KMS-11 (cell line): ENCODE measurements around the gene METAP1D.

Experiments
- H2AFZ ChIP-seq: fragments of 200-600 bp; sonication (generic); 2 replicates; pipeline ENCODE4 v1.6.1; 2016; ENCODE audit warnings: antibody characterized with exemption, mixed run types, low read depth
- H3K27ac ChIP-seq: fragments of 200-600 bp; sonication (generic); 2 replicates; pipeline ENCODE4 v1.6.1; 2016; ENCODE audit warnings: mild to moderate bottlenecking, mixed run types
- H3K27me3 ChIP-seq: fragments of 200-600 bp; sonication (generic); 2 replicates; pipeline ENCODE4 v1.6.1; 2017; ENCODE audit warnings: mild to moderate bottlenecking, low read depth, mixed run types, moderate library complexity; ENCODE audit not compliant: insufficient read depth
- H3K36me3 ChIP-seq: fragments of 200-600 bp; sonication (generic); 2 replicates; pipeline ENCODE4 v1.6.1; 2017; ENCODE audit warnings: mild to moderate bottlenecking, mixed run types; ENCODE audit not compliant: insufficient read depth
- H3K4me1 ChIP-seq: fragments of 200-600 bp; sonication (generic); 2 replicates; pipeline ENCODE4 v1.6.1; 2016; ENCODE audit warnings: mild to moderate bottlenecking, low read depth, mixed run types; ENCODE audit not compliant: poor library complexity, severe bottlenecking
- H3K4me2 ChIP-seq: fragments of 200-600 bp; sonication (generic); 2 replicates; pipeline ENCODE4 v1.7.0; 2016; ENCODE audit warnings: mild to moderate bottlenecking, mixed run types
- H3K4me3 ChIP-seq: fragments of 200-600 bp; sonication (generic); IDR thresholded peaks from 2 replicates; pipeline ENCODE4 v1.6.1; 2017; ENCODE audit warnings: low read depth, low read length, mixed read lengths; ENCODE audit not compliant: insufficient read depth
- H3K79me2 ChIP-seq: fragments of 200-600 bp; sonication (generic); 2 replicates; pipeline ENCODE4 v1.6.1; 2016; ENCODE audit warnings: low read depth, mixed run types; ENCODE audit not compliant: insufficient read depth
- H3K9ac ChIP-seq: fragments of 200-600 bp; sonication (generic); 2 replicates; pipeline ENCODE4 v1.6.1; 2016; ENCODE audit warnings: mild to moderate bottlenecking, mixed run types
- H4K20me1 ChIP-seq: fragments of 200-600 bp; sonication (generic); 2 replicates; pipeline ENCODE4 v1.6.1; 2016; ENCODE audit warnings: mild to moderate bottlenecking, mixed run types; ENCODE audit not compliant: insufficient read depth
- TF ChIP-seq, protein P1 (sequence below): fragments of 200-600 bp; sonication (generic); conservative IDR thresholded peaks from 2 replicates; pipeline ENCODE4 v1.6.1; 2017; ENCODE audit warnings: low read depth, mild to moderate bottlenecking, antibody characterized with exemption, low read length, moderate library complexity, mixed read lengths

METAP1D gene

DNA sequence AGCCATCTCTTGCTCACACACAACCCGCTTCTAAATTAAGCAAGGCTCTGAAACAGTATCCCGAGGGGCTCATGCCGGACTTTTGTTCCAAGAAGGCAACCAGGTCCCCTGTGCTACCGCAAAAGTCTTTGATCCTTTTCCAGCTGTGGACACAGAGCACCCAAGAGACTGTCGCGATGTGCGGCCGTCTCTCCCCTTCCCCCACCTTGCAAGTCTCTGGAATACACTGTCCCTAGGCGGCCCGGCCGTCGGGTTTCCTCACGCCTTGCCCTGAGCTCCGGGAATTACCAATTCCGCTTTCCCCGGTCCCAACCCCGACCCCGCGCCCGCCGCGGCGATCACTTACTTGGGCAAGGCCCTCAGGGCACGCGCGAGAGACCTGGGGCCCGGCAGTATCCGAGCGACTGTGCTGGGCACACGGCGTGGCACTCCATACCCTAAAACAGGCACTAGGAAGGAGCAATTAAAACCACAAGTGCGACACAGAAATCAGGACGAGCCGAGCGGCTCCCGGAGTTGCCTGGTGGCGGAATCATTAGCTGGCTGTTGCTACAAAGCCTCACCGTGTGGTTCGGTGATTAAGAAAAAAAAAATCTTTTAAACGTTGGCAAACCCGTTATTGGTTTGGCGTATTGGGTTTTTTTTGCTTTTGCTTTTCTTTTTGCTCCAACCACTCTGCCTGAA lies 83.3 kb downstream of the METAP1D start:
- Histone ChIP-seq H3K9ac (no peak overlapping the region), H3K4me2 (no peak overlapping the region), H3K36me3 (no peaks in the 10 kb centered on the region), H3K4me1 (peaks cover 4% of the 10 kb centered on the region), H3K27ac (no peak overlapping the region), H3K27me3 (peaks cover 32% of the 10 kb centered on the region), H4K20me1 (no peaks in the 10 kb centered on the region), H3K4me3 (no peak overlapping the region), H2AFZ (no peak overlapping the region), H3K79me2 (no peaks in the 10 kb centered on the region)
- TF ChIP-seq, protein P1, sequence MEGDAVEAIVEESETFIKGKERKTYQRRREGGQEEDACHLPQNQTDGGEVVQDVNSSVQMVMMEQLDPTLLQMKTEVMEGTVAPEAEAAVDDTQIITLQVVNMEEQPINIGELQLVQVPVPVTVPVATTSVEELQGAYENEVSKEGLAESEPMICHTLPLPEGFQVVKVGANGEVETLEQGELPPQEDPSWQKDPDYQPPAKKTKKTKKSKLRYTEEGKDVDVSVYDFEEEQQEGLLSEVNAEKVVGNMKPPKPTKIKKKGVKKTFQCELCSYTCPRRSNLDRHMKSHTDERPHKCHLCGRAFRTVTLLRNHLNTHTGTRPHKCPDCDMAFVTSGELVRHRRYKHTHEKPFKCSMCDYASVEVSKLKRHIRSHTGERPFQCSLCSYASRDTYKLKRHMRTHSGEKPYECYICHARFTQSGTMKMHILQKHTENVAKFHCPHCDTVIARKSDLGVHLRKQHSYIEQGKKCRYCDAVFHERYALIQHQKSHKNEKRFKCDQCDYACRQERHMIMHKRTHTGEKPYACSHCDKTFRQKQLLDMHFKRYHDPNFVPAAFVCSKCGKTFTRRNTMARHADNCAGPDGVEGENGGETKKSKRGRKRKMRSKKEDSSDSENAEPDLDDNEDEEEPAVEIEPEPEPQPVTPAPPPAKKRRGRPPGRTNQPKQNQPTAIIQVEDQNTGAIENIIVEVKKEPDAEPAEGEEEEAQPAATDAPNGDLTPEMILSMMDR, result no peak

DNA sequence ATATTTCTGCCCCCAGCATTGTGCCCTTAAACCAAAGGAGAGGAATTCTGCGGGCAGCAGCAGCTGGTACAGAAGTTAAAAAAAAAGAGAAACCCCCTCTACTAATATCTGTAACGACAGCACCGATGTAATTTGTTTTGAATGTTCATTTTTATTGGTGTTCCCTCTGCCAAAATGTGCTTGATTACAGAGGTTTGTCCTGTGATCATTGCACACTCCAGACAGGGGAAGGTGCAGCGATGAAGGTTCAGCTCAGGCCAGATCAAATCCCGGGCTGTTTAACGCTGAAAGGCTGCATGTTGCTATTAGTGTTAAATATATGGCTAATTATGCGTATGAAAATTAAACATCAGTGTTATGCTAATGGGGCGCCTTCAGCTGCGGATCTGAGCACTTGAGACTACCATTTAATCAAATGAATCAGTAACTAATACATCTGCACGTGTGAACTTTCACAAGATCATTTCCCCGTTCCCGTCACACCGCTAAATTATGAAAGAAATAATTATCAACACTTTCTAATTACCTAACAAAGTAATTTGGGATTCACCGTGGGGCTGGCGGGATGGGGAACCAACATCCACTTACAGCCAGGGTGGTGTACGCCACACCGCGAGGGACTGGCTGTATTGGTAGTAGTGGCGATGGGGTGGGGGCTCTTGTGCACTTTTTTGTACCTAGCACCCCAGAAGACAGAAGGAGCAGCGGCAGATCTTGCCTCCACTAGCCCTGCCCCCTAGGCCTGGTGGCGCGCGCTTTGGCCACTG lies 84.1 kb downstream of the METAP1D start:
- Histone ChIP-seq H3K79me2 (no peaks in the 10 kb centered on the region), H3K27ac (no peak overlapping the region), H2AFZ (peak overlapping the region; percentile 65; the same call in 1 of the 2 replicates), H3K27me3 (peaks cover 39% of the 10 kb centered on the region), H3K9ac (no peak overlapping the region), H3K4me1 (peaks cover 4% of the 10 kb centered on the region), H3K4me2 (peak overlapping the region; percentile 28; the same call in 1 of the 2 replicates), H3K4me3 (no peak overlapping the region), H3K36me3 (no peaks in the 10 kb centered on the region), H4K20me1 (no peaks in the 10 kb centered on the region)
- TF ChIP-seq, protein P1, result no peak

DNA sequence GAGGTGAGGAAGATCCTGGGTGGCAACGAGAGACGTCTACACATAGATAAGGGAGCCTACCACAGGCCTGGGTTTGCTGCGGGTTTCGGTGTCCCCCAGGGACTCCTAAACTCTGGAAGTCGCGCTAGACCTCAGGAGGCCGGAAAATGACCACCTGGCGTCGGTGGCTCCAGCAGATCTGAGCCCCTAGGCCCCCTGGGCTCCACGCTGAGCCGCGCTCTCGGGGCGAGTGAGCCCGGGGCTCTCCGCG lies 84.6 kb downstream of the METAP1D start:
- Histone ChIP-seq H3K27ac (no peak overlapping the region), H3K4me2 (peak overlapping the region; percentile 28), H4K20me1 (no peaks in the 10 kb centered on the region)

DNA sequence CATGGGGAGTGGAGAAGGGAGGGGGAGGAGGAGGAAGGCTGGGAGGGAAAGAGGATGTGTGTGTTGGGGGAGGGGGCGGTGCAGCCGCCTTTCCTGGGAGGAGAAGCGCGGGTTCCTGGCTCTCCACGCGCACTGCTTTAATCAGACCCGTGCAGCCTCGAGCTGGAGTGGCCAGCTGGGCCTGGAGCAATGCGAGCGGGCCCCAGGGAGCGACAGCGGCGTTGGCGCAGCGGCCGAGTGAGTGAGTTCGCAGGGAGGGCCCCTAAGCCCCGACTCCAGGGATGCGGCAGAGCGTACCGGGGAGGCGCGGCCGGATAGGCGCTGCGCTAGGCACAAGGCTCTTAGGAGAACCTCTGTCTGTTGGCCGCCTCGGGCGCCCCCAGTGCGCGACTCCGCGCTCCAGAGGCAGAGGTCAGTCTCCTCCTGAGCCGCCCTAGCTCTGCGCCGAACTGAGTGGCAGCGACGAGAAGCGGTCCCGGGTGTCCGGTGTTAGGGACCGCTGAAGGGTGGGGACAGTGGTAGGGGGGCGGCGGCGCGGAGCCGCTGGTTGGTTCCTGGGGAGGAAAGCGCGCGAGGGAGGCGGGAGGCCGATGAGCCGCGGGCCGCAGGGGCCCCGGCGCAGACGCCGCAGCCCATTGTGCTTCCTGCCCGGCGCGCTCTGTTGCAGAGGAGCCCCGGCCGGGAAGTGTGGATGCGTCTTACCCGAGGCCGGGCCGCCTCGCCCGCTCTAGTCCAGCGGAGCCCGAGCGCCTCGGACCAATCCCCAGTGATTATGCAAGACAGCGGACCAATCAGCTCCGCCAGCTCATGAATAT lies 85.1 kb downstream of the METAP1D start:
- Histone ChIP-seq H4K20me1 (no peaks in the 10 kb centered on the region), H3K4me3 (peak overlapping the region; percentile 86), H3K79me2 (no peaks in the 10 kb centered on the region), H3K27me3 (peaks cover 50% of the 10 kb centered on the region), H3K36me3 (no peaks in the 10 kb centered on the region), H3K4me1 (peaks cover 4% of the 10 kb centered on the region), H2AFZ (peak overlapping the region; percentile 65), H3K27ac (no peak overlapping the region), H3K9ac (no peak overlapping the region; the same call in 1 of the 2 replicates), H3K4me2 (peak overlapping the region; percentile 28)
- TF ChIP-seq, protein P1, result no peak

More for the DNA sequence above, 84.6 kb downstream of the METAP1D start:
- peaks cover 4% of the 10 kb centered on the region for H3K4me1 ChIP-seq
- peaks cover 44% of the 10 kb centered on the region for H3K27me3 ChIP-seq
- TF ChIP-seq, protein P1, result no peak
- no peaks in the 10 kb centered on the region for H3K79me2 ChIP-seq
- no peak overlapping the region for H3K4me3 ChIP-seq
- no peak overlapping the region for H3K9ac ChIP-seq
- H3K36me3 ChIP-seq, result no peaks in the 10 kb centered on the region
- H2AFZ ChIP-seq, result peak overlapping the region; percentile 65
